IPS-NIHi11 (cell line): Measurements from ENCODE around the gene TMEM132C.

Source experiments
- DNase-seq: peaks from one replicate; pipeline ENCODE4 v3.0.0; 2012; ENCODE audit warnings: mixed read lengths, low spot score

The TMEM132C gene

DNA sequence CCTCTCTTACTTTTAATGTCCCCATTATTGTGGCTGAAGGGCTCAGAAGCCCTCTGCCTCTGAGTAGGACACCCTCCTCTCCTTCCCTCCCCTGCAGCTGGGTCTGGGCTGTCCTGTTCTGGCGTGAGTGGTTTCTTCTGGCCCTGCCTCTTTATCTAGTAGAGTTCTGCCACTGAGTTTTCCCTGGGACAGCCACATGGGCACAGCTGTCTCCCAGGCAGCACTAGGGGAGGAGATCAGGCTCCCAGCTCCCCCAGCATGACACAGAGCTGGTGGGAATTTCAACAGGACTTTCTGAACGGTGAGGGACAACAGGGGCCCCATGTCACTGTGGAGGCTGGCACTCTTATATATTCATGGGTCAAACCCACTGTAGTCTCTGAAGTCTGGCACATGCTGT is 21.4 kb downstream of the TMEM132C start:
- no peak for DNase-seq

DNA sequence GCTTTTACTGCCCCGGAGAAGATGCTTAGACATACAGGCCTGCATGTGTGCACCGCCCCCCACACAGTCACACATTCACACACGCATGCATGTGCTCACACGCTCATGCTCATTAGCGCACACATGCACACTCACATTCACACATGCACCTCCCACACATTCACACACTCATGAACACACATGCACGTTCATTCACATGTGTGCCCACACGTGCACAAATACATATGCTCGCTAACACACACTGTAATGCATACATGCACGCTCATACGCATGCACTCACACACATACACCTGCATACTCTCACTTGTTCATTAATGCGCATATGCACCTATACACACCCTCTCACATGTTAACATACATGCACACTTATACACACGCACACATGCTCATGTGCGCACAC is 21.9 kb downstream of the TMEM132C start:
- no peak for DNase-seq

DNA sequence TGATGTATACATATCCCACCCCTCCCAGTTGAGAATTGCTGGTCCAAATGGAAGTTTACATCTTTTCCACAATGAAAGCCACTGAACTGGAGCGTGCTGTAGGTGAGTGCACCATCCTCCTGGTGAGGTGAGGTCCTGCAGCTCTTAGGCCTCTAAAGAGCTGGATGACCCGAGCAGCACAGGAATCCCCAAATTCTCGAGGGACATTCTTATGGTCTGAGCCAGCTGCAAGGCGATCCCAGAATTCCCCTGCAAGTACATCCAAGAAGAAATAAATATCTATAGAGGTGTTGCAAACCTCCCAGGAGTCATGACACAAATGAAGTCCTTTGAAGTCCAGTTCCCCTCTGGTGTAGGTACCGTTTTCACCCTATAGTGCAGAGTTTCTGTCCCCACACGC is 24.0 kb downstream of the TMEM132C start:
- DNase-seq, result no peak

DNA sequence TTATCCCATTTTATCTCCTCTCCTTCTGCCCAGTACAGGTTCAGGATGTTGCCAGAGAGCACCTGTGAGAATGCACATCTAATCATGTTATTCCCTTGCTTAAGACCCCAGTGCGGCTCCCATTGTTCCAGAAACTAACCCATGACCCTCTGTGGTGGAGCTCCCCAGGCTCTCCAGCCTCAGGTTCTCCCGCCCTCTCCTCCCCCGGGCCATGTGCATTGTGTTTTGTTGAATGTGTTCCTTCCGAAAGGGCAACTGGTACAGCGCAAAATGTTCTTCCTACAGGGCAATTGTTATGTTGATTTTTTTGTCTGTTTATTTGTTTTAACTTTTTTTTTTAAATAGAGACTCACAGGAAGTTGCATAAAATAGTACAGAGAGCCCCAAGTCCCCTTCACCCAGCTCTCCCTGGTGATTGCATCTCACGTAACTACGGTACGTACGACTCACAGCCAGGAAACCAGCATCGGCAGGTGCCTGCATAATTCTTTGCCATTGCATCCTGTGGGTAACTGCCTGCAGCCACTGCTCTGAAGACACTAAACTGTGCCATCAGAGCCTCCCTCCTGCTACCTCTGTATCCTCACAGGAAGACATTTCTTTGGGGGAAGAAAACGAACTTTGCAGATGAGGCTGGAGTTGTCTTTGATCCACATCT is 31.2 kb downstream of the TMEM132C start:
- DNase-seq, result no peak

DNA sequence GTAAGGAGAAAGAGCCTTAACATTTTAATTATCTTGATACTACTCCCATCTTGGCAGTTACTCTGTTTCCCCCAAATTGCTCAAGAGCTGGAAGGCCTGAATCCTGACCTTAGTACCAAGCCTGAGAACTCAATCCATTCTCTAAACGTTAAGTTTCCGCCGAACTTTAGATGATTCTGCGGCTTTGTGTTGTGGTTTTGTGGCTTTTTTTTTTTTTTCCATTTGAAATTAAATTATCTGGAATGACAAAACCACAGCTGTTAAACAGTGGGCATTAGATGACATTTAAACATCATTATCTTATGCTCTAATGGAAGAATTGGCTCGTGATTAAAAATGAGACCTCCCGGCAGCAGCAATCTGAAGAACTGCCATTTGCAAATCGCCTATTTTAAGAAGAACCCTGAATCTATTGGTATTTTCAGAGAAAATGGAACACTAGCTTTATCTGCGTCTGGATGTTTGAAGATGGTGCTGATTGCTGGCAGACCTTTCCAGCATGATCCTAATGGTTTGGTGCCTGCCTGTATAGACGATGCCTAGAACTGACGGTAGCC is 38.4 kb downstream of the TMEM132C start:
- no peak for DNase-seq

DNA sequence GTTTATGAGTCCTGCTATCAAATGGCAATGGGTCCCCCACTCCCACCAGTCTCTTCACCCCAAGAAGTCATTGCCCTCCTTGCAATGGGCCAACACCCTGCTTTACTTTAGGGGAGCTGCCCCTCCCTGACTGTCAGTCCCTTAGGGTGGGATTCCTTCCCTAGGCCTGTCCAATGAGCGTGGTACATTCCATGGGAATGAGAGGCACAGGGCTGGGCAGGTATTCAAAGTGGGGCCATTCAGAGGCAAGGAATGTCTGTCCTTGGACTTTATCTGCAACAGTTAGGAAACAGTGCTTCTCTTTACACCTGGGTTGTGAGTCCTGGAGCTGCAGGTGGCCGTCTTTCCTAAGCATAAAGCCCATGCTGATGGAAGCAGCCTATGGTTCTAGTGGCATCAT is 40.8 kb downstream of the TMEM132C start:
- no peak for DNase-seq

DNA sequence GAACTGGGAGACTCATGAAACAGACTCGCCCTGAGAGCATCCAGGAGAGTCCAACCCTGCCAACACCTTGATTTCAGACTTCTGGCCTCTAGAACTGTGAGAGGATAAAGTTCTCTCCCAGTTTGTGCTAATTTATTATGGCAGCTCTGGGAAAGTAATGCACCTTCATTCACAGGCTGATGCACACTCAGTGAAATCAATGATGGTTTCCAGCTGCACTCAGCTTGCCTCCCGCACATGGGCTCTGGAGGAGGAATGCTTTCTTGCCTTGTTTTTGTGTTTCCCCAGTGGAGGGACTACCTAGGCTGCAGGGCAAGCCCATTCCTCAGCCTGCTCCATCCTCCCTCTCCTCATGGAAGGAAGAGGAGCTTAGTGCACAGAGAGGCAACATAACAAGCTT is 45.7 kb downstream of the TMEM132C start:
- DNase-seq, result no peak

DNA sequence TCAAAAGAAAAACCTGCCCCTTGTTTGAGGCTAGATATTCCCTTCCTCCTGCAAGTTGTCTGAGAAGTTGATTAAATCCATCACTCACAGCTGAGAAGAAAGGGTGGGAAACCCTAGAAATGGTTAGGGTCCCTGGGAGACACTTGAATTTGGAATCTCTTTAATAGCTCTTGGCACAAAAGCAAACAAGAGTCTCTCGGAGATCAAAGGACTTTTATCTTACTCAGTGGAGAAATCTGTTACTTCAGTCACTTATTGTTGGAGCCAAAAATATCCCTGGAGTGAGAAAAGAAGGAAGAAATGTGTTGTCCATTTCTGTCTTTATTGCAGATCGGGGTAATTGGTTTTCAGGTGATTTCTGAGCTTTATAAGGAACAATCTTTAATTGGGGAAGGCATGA is 47.0 kb downstream of the TMEM132C start:
- no peak for DNase-seq

DNA sequence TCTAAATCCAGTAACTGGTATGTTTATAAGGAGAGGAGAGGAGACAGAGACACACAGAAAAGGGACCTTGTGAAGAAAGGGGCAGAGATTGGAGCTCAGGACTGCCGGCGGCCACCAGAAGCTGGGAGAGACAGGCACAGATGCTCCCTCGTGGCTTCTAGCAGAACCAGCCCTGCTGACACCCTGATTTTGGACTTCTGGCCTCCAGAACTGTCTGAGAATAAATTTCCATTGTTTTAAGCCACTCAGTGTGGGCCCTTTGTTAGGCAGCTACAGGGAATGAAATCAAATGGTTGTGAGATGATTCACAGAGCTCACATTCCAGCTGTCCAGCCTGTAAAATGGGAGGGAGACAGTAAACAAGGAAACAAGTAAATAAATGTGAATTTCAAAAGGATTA is 47.6 kb downstream of the TMEM132C start:
- DNase-seq, result no peak

DNA sequence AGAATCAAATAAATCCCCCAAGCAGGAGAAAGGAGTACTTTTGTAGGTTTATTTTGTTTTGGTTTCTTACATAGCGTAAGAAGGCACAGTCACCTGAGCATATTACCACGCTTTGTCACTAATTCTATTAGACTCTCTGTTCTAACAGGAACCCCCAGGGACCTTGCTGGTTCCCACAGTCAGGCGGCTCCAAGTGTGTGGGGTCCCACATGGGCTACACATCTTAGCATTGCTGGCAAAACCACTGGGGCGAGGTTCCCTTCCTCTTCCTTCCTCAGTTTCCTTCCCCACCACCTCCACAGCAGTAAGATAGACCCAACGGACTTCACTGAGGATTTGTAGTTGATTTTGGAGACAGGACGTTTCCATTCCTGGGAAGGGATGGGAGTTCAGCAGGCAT is 49.1 kb downstream of the TMEM132C start:
- no peak for DNase-seq

DNA sequence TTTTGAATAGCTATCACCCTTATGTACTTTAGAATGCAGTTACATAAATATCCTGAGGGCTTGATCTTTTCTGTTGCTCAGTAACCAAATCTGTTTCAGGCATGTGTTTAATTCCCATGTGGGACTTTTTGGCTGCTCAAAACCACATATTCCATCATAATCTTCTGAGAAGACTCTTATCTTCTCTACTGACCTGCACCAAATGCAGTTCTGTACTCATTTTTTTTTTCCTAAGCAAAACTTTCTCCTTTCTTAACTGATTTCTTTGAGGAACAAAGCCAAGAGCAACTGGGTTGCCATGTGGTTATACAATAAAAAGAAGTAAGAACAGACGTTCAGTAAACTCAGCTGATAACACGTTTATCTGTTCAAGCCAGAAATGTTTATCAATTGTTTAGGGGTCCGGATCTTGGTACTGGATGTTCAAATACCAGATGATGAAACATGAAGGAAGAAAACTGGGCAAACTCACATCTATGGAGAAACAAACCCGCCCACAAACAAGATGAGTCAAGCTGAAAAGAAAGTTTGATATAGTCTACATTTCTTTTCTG is 50.1 kb downstream of the TMEM132C start:
- DNase-seq, result no peak

DNA sequence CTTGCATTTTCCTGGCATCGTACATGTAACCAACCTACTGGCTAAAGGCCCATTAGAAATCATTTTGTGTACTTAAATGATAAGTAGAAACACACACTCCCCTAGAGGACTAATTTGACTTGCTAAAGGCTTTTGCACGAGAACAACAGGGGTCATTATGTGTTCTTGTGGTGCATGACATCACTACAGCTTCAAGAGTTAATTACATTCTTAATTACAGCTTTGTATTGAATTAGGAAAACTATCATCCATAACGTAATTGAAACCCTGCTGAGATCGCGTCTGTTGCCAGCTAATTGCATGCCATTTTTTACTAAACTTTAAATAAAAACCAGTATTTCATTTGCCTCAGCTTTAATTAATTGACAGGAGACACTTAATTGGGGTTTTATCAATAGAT is 51.4 kb downstream of the TMEM132C start:
- DNase-seq, result no peak

DNA sequence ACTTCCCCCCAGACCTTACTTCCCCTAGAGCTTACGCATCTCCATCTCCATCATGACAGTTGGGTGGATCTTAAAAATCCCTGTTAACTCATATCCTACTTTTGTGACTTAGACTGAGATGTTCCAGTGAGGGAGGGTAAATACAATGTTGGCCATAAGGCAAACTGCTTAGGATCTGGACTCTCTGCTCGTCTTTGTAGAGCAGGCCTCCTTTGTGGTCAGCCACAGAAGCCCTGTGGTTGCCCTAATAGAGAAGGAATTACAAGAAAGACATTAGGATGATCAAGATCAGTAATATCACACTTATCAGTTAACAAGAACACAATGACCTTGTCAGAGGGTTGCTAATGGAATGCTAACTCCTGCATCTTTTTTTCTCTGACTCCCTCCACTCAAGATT is 52.0 kb downstream of the TMEM132C start:
- no peak for DNase-seq

DNA sequence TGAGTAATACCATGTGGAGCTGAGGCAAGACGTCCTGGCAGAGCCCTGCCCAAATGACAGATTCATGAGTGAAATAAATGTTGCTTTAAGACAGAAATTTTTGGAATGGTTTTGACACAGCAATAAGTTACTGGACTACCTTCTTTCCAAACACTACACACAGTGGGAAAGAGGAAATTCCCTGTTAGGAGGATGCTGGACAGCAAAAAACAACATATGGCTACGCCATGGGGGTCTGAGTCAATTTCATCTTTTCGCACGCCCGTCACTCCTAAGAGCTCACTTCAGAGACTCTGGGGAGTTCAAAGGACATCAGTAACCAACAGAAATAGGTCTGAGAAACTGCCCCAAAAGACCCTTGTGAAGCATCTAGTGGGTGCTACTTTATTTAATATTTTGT is 55.4 kb downstream of the TMEM132C start:
- no peak for DNase-seq

DNA sequence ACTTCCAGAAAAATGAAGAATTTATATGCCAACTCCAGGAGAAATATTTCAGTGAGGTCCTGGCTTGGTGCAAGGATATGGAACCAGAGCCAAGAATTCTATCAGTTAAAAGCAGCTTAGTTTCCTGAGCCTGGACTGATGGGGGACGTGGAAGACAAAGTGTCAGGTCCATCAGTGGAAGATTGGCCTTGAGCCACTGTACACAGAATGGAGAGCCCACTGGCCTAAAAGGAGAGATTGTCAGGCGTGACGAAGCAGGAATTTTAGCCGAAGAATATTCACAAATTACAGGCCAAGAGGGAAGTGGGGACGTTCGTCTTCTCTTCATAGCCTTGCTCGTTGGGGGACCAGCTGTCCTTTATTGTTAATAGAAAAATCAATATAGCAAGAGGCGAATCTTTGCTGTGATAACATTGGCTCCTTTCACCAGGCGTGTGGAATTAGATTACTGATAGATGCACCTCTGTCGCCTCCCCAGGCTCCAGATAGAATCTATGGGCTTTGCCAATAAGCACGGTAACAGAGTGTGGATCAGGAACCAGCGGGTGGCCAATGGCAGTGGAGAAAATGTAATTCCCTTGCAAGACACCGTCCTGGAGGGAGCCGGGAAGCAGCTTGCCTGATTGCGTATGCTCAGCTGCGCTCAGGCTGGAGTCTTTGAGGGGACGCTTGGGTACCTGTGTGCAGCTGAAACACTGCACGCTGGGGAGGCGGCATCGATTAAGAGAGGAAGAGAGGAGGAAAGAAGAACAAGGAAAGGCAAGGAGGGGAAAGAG is 56.4 kb downstream of the TMEM132C start:
- DNase-seq, result no peak

DNA sequence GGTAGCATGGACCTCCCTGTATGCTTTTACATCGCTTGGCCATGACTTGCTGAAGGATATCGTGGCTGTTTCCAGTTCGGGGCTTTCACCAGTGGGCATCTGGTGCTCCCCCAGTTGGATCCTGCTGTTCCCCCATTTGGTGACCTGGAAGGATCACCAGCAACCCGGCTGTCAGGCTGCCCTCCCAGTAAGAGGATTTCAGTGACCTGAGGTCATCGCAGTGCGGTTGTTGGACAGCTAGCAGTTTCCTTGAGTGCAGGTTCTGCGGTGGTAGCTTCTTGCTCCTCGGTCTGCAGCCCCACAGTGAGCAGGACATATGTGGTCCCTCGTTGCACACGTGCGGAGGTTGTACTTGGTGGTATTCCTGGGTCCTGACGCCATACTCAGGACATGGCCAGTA is 58.7 kb downstream of the TMEM132C start:
- DNase-seq, result no peak

DNA sequence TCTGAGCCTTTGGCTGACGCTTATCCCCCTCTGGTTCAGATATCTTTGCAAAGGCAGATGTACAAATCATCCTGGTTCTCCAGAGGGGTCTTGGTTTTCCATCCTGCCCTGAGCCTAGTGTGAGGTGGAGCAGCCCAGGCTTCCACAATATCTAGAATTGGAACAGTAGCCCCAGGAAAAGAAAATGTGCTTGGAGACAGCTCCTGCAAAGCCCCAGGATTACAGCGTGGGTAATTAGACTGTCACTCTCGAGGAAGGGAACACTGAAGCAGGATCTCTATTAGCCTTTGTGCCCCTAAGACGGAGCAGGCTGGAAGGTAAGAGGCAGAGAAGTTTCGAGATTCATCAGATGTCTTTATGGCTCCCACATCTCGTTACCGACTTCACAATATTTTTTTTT is 59.4 kb downstream of the TMEM132C start:
- DNase-seq, result no peak

DNA sequence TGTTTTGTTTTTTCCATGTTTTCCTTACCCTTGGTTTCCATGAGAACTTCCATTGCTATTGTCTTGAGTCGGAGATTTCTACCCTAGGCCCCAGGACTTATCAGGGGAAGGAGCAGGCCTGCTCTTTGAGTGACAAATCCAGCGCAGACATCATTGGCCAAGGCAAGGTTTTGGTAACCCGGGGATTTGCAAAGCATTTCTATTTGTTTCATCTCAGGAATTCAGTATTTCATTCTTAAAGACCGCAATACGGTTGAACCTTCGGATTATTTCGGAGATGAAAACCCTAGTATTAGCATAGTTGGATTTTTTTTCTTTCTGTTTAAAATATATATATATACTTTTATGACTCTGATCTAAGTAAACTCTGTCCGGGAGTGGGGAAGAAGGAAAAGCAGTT is 62.0 kb downstream of the TMEM132C start:
- no peak for DNase-seq

DNA sequence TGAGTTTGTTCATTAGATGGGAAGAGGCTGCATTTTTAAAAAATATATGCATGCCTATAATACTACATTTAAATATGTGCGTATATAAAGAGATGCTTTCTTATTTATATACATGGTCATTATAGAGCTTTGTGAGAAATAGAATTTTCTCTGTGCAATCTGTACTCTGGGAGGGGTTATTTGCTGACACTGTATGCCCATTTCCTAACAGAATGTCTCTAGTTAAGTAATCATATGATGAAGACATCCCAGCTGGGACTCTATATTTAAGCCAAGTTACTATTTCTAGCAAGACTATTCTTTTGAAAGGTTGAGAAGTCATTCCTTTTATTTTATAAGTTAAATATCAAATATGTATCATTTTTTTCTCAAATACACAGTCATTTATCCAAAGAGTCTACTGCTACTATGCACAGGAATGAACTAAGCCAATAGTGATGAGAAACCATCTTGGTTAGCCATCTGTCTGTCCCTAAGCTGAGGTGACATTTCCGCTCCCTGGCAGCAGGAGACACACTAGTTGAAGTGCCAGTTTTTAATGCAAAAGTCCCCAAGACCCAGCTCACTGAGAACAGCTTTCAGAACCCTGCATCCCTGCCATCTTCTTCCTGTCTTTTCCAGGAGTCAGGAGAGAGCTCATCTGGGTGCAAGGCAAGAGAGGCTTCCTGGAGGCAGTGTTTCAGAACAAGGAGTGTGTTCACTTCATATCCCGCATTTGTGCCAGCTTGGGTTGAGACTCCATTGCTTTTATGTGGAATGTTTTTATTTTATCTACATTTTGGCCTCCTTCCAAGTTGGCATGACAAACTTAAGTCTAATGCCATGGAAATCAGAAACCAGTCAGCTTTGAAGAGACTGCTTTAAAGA is 69.5 kb downstream of the TMEM132C start:
- DNase-seq, result no peak

DNA sequence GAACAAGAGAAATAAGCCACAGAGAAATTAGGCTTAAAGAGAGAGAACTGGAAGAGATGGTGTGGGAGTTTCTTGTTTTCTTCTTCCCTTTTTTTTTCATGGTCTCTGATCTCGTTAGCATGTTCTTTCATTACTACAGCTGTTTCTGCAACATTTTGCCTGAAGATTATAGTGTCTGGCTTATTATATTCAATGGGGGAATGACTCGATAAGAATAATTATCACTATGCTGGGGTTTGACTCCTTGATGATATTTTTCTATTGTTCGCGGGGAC is 70.0 kb downstream of the TMEM132C start:
- no peak for DNase-seq

DNA sequence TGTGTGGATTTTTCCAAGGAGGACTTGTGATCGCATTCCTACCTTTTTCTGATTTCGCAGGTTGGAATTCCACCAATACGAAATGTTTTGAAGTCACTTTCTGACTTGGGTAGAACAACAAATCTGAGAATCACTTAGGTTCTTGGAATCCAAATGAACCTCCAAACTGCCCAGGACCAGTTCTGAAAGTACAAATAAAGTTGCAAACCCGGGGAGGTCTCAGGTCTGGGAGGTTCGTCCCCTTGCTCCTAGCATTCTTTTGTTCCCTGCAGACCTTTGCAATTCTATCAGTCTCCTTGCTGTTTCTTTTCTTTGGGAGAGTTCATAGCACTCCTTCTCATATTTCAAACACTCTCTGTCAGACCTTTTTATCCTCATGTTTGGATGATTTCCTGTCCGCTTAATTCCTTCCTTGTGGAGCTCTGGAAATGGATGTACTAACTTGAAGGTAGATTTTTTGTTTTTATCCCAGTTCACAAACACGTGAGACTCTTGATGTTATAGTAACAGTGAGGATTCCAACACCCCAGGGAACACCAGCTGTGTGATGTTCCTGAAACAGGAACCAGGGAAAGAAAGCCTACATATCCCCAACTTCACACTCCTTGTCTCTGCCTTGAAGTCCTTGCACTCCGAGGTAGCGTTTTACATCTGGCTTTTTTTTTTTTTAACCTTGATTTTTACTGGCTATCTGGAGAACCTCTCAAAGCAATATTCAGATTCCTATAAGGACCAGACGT is 70.6 kb downstream of the TMEM132C start:
- DNase-seq, result no peak
